Measurements from ENCODE around the gene RALGAPA2. TPM values are rescaled to one million over a fixed set of nuclear protein-coding genes. Genes with fewer than 3 reads are reported as not detected.

Gene RALGAPA2
- total RNA-seq, 4 donors from 2014 or later = 20.5 to 42.9 (median 29.6) TPM

DNA sequence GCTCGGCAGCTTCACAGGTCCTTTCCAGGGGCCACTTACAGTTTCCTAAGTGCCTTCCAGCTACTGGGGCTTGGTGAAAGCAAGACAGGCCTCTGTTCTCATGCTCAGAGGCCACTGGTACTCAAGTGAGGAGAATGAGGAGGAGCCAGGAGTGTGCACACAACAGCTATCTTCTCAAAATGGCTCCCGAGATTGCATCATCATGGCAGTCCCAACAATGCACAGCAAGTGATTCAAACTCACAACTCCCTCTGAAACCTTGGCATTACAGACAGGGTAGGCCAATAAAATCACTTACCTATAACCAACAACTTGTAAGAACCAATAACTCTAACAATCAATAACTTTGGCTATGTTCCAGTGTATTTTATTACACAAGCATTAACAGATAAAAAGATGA, 77.4 kb downstream of the RALGAPA2 start:
- no peak overlapping the region for H3K27ac ChIP-seq
- no peak overlapping the region for H3K4me3 ChIP-seq
- no peaks in the 10 kb centered on the region for H3K27me3 ChIP-seq
- H3K36me3 ChIP-seq = peaks cover 0 to 58% (median 9%) of the 10 kb centered on the region in 3 donors
- no peak for DNase-seq (ENCODE audit: low spot score in 2 of 2)
- WGBS, 2 donors = 83 to 92% methylated on average over 2 of the region's 2 CpGs
- TF ChIP-seq EP300 (IDR thresholded peaks at IDR 0.05) = no peak
- TF ChIP-seq, protein P1, sequence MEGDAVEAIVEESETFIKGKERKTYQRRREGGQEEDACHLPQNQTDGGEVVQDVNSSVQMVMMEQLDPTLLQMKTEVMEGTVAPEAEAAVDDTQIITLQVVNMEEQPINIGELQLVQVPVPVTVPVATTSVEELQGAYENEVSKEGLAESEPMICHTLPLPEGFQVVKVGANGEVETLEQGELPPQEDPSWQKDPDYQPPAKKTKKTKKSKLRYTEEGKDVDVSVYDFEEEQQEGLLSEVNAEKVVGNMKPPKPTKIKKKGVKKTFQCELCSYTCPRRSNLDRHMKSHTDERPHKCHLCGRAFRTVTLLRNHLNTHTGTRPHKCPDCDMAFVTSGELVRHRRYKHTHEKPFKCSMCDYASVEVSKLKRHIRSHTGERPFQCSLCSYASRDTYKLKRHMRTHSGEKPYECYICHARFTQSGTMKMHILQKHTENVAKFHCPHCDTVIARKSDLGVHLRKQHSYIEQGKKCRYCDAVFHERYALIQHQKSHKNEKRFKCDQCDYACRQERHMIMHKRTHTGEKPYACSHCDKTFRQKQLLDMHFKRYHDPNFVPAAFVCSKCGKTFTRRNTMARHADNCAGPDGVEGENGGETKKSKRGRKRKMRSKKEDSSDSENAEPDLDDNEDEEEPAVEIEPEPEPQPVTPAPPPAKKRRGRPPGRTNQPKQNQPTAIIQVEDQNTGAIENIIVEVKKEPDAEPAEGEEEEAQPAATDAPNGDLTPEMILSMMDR (IDR thresholded peaks at IDR 0.05) = no peak
- TF ChIP-seq POLR2A (IDR thresholded peaks at IDR 0.05) = no peak
- H3K9me3 ChIP-seq = no peaks in the 10 kb centered on the region
- no peaks in the 10 kb centered on the region for H3K4me1 ChIP-seq

DNA sequence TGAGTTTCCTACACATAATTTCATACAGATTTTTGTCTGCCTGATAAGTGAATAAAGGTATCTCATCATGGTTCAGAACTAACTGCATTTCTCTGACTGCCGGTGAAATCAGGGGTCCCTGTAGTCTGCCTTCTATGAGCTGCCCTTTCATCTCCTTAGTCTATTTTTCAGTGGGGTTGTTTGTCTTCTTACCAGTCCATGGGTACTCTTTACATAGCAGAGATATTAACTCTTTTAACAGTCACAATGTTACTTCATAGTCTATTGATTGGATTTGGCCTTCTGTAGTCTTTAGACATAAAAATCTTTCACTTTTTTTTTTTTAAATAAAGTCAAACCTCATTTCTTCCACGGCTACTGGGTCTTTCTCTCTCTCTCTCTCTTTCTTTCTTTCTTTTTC, 79.8 kb downstream of the RALGAPA2 start:
- H3K9me3 ChIP-seq = no peaks in the 10 kb centered on the region
- no peak for DNase-seq (ENCODE audit: low spot score in 2 of 2)
- H3K4me1 ChIP-seq = no peaks in the 10 kb centered on the region
- H3K36me3 ChIP-seq = peaks cover 0 to 56% (median 19%) of the 10 kb centered on the region in 3 donors
- H3K27ac ChIP-seq = no peak overlapping the region
- TF ChIP-seq, protein P1 (IDR thresholded peaks at IDR 0.05) = no peak
- TF ChIP-seq EP300 (IDR thresholded peaks at IDR 0.05) = no peak
- TF ChIP-seq POLR2A (IDR thresholded peaks at IDR 0.05) = no peak
- H3K27me3 ChIP-seq = no peaks in the 10 kb centered on the region
- H3K4me3 ChIP-seq = no peak overlapping the region
- 88 to 97% methylated on average over 2 of the region's 2 CpGs for WGBS, 2 donors

DNA sequence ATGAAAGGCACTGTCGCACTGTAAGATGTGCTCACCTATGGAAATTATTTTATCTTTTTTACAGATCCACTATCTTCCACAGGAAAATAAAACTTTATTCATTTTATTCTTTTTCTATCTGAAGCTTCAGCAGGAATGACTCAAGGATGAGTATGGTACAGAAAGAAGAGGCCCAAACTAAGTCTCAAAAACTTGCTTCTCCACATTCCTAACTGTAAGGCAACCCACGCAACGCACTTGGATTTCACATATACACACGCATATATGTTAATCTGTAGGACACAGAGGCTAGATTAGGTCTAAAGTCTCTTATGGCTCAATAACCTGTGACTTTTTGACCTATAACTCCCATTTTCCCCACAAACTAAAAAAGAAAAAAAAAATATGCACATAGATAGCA, 81.9 kb downstream of the RALGAPA2 start:
- Histone ChIP-seq H3K4me3 (no peak overlapping the region), H3K27ac (no peak overlapping the region), H3K4me1 (no peaks in the 10 kb centered on the region), H3K27me3 (no peaks in the 10 kb centered on the region), H3K36me3 (peaks cover 0 to 69% (median 19%) of the 10 kb centered on the region in 3 donors), H3K9me3 (no peaks in the 10 kb centered on the region)
- DNase-seq (ENCODE audit: low spot score in 2 of 2) = no peak
- WGBS, 2 donors = 91 to 95% methylated on average over 4 of the region's 4 CpGs
- no peak for TF ChIP-seq EP300 (IDR thresholded peaks at IDR 0.05)

DNA sequence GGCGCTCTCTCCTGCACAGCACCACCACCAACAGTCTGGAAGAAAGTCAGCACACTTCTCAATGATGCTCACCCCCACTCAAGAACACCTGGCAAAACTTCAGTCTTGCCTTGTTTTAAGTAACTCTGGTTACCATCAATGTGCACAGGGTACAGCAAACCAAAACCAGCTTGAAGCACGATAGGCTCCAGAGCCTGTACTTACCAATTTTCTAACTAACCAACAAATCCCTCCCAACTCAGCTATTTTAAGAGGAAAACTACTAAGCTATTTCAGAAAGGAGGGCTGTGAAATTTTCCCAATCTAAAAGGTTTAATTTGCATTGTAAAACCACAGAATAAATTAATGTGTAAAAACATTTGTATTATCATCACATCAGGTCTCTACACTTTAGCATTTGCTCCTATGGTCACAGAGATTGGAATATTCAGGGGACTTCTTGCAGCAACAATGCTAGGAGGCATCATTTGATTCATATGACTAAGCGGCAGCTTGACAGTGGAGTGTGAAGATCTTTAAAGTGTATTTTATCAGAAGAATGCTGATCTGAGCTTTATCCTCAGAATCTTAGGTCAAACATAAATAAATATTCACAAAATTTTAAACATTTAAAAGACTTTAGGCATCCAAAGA, 82.8 kb downstream of the RALGAPA2 start:
- Histone ChIP-seq H3K4me1 (no peaks in the 10 kb centered on the region), H3K4me3 (no peak overlapping the region), H3K27me3 (no peaks in the 10 kb centered on the region), H3K9me3 (no peaks in the 10 kb centered on the region), H3K36me3 (peaks cover 0 to 61% (median 14%) of the 10 kb centered on the region in 3 donors), H3K27ac (no peak overlapping the region)
- DNase-seq (ENCODE audit: low spot score in 2 of 2) = no peak
- TF ChIP-seq, protein P1 (IDR thresholded peaks at IDR 0.05) = no peak
- TF ChIP-seq POLR2A (IDR thresholded peaks at IDR 0.05) (no peak), EP300 (IDR thresholded peaks at IDR 0.05) (no peak)
- WGBS, 2 donors = 89 to 100% methylated on average over 3 of the region's 3 CpGs

DNA sequence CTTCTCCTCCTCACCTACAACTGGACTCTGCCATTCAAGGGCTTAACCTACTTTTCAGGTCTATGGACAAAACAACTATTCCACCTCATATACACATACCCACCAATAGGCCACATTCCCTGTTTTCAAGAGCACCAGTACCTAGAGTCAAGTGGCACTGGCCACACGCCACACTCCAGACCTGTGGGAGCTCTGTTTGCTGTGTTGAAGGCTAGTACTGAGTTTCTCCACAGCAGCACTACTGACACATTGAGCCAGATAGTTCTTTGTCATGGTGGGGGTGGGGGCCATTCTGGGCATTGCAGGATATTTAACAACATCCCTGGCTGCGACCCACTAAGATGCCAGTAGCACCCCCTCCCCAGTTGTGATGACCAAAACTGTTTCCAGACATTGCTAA, 84.1 kb downstream of the RALGAPA2 start:
- DNase-seq (ENCODE audit: low spot score in 2 of 2) = no peak
- peaks cover 0 to 56% (median 10%) of the 10 kb centered on the region in 3 donors for H3K36me3 ChIP-seq
- no peaks in the 10 kb centered on the region for H3K27me3 ChIP-seq
- no peaks in the 10 kb centered on the region for H3K4me1 ChIP-seq
- WGBS, 2 donors = 94 to 97% methylated on average over 2 of the region's 2 CpGs
- H3K9me3 ChIP-seq = no peaks in the 10 kb centered on the region
- TF ChIP-seq POLR2A (IDR thresholded peaks at IDR 0.05) = no peak
- TF ChIP-seq, protein P1 (IDR thresholded peaks at IDR 0.05) = no peak
- no peak for TF ChIP-seq EP300 (IDR thresholded peaks at IDR 0.05)
- H3K4me3 ChIP-seq = no peak overlapping the region
- H3K27ac ChIP-seq = no peak overlapping the region

Measured in tibial nerve (tissue), 4 donors.